HepG2 (cell line): ENCODE data around the gene RRAD. TPM values are rescaled to one million over a fixed set of nuclear protein-coding genes. Genes with fewer than 3 reads are reported as not detected.

Source experiments
- ATAC-seq: fragments of 200-7000 bp; cut with Tn5 transposase; 3 replicates; pipeline ENCODE4 v1.9.1; 2020; ENCODE audit warnings: mild to moderate bottlenecking, moderate library complexity
- BruUV-seq: library from RNA; stranded (reverse); fragments of 400-500 nt; replicated peaks from 2 replicates; lab custom pipeline; 2021; lab: Mats Ljungman, UMichigan
- CTCF ChIA-PET: fragments of 300-600 bp; formaldehyde crosslinking; extraction: SDS; loops from one replicate; lab custom pipeline; 2021; ENCODE audit warnings: low total read pairs, inconsistent platforms, low intra/inter-chr PET ratio; lab: Yijun Ruan, JAX
- POLR2A ChIA-PET: fragments of 350-600 bp; sonication (Branson Sonifier 250); formaldehyde crosslinking; loops from one replicate; lab custom pipeline; 2020; ENCODE audit warnings: antibody characterized with exemption, inconsistent platforms; lab: Yijun Ruan, JAX
- DNase-seq: peaks from one replicate; pipeline ENCODE4 v3.0.0-alpha.2; 2015; ENCODE audit warnings: low spot score
- FAIRE-seq: peaks from 3 replicates; lab custom pipeline; 2011; peaks lifted over from hg19 to GRCh38; lab: Jason Lieb, UNC
- H2AFZ ChIP-seq: one replicate; pipeline ENCODE4 v1.6.1; 2011; ENCODE audit warnings: low read length, inconsistent platforms
- H3K27ac ChIP-seq: fragments of 300-600 bp; 3 replicates; pipeline ENCODE4 v1.8.0; 2011; ENCODE audit warnings: mixed run types, mild to moderate bottlenecking, mixed read lengths, low read length, inconsistent platforms; ENCODE audit not compliant: insufficient read depth; ENCODE audit errors: extremely low read length
- H3K27me3 ChIP-seq, 2 experiments: fragments of 200-600 bp in 1 of 2; 2 replicates in 1 of 2; 3 replicates in 1 of 2; pipeline versions ENCODE4 v1.6.0 to v1.8.0; 2011; ENCODE audit warnings: low read length in 2 of 2, mild to moderate bottlenecking in 2 of 2, moderate library complexity in 2 of 2, inconsistent platforms in 1 of 2; ENCODE audit not compliant: insufficient read depth in 2 of 2, control insufficient read depth in 1 of 2
- H3K36me3 ChIP-seq, 2 experiments: fragments of 200-600 bp in 1 of 2; replicated peaks in 1 of 2; 2 replicates in 1 of 2; 3 replicates in 1 of 2; pipeline versions ENCODE4 v1.5.1 to v1.8.0; 2011; ENCODE audit warnings: low read length in 2 of 2, inconsistent platforms in 1 of 2; ENCODE audit not compliant: insufficient read depth in 2 of 2, control insufficient read depth in 1 of 2
- H3K4me1 ChIP-seq: 2 replicates; pipeline ENCODE4 v1.5.1; 2012; ENCODE audit warnings: low read length, inconsistent platforms; ENCODE audit not compliant: insufficient read depth
- H3K4me2 ChIP-seq: 2 replicates; pipeline ENCODE4 v1.6.0; 2011; ENCODE audit warnings: low read depth, low read length, inconsistent platforms
- H3K4me3 ChIP-seq, 3 experiments: fragments of 200-600 bp in 1 of 3; sonication (generic), shearing (Covaris generic) in 1 of 3; replicated peaks in 1 of 3; 2 replicates each; pipeline ENCODE4 v1.5.1; 2011 to 2016; ENCODE audit warnings: low read length in 3 of 3, inconsistent platforms in 2 of 3, low read depth in 2 of 3, mild to moderate bottlenecking in 2 of 3, control low read depth in 1 of 3, mixed read lengths in 1 of 3; ENCODE audit not compliant: insufficient read depth in 1 of 3
- H3K79me2 ChIP-seq: one replicate; pipeline ENCODE4 v1.6.1; 2011; ENCODE audit warnings: low read length, inconsistent platforms; ENCODE audit not compliant: insufficient read depth
- H3K9ac ChIP-seq: 2 replicates; pipeline ENCODE4 v1.6.0; 2011; ENCODE audit warnings: mild to moderate bottlenecking, low read depth, low read length, inconsistent platforms; ENCODE audit not compliant: insufficient read depth
- H3K9me3 ChIP-seq: 2 replicates; pipeline ENCODE4 v1.5.1; 2012; ENCODE audit warnings: mild to moderate bottlenecking, low read length
- H4K20me1 ChIP-seq: 2 replicates; pipeline ENCODE4 v1.6.0; 2011; ENCODE audit warnings: inconsistent platforms, mild to moderate bottlenecking, low read length, moderate library complexity; ENCODE audit not compliant: insufficient read depth
- ATRX ChIP-seq: sonication (generic); formaldehyde crosslinking; IDR thresholded peaks from 2 replicates; pipeline ENCODE4 v1.4.0; 2020; ENCODE audit warnings: missing genetic modification reagents, borderline replicate concordance
- GATAD2A ChIP-seq: IDR thresholded peaks from 2 replicates; pipeline ENCODE4 v1.6.1; 2016
- HMGA1 ChIP-seq: sonication (generic); formaldehyde crosslinking; conservative IDR thresholded peaks from 2 replicates; pipeline ENCODE4 v1.4.0; 2020; ENCODE audit warnings: missing genetic modification reagents
- HNF4A ChIP-seq: sonication (generic); formaldehyde crosslinking; IDR thresholded peaks from 2 replicates; pipeline ENCODE4 v1.4.0; 2020; ENCODE audit warnings: missing genetic modification reagents
- KDM4B ChIP-seq: sonication (generic); formaldehyde crosslinking; IDR thresholded peaks from 2 replicates; pipeline ENCODE4 v1.4.0; 2020; ENCODE audit warnings: missing genetic modification reagents
- KDM5A ChIP-seq: fragments of 200-600 bp; sonication (generic); IDR thresholded peaks from 2 replicates; pipeline ENCODE4 v1.7.0; 2018; ENCODE audit warnings: antibody characterized with exemption, mild to moderate bottlenecking, low read length, borderline replicate concordance
- MEF2D ChIP-seq: sonication (generic); formaldehyde crosslinking; IDR thresholded peaks from 2 replicates; pipeline ENCODE4 v1.5.1; 2020; ENCODE audit warnings: mild to moderate bottlenecking, missing genetic modification reagents
- SALL2 ChIP-seq: sonication (generic); formaldehyde crosslinking; IDR thresholded peaks from 2 replicates; pipeline ENCODE4 v1.8.1; 2023; ENCODE audit warnings: mild to moderate bottlenecking, missing genetic modification reagents, inconsistent platforms
- TBX2 ChIP-seq: sonication (generic); formaldehyde crosslinking; IDR thresholded peaks from 2 replicates; pipeline ENCODE4 v1.5.0; 2020; ENCODE audit warnings: missing genetic modification reagents, mild to moderate bottlenecking, borderline replicate concordance
- ZFP82 ChIP-seq: sonication (generic); formaldehyde crosslinking; IDR thresholded peaks from 2 replicates; pipeline ENCODE4 v1.5.1; 2020; ENCODE audit warnings: mild to moderate bottlenecking, missing genetic modification reagents, borderline replicate concordance
- ZNF143 ChIP-seq: sonication (generic); formaldehyde crosslinking; IDR thresholded peaks from 2 replicates; pipeline ENCODE4 v1.4.0; 2020; ENCODE audit warnings: missing genetic modification reagents
- ZNF17 ChIP-seq: sonication (generic); formaldehyde crosslinking; IDR thresholded peaks from 2 replicates; pipeline ENCODE4 v1.5.0; 2020; ENCODE audit warnings: mild to moderate bottlenecking, missing genetic modification reagents
- ZNF354B ChIP-seq: sonication (generic); formaldehyde crosslinking; IDR thresholded peaks from 2 replicates; pipeline ENCODE4 v1.8.0; 2022; ENCODE audit warnings: mild to moderate bottlenecking, missing genetic modification reagents
- WGBS: methylation state at CpG from one replicate; pipeline ENCODE4 v1.1.6; 2017; ENCODE audit warnings: low lambda C conversion rate; 5-methylcytosine and 5-hydroxymethylcytosine counted together
- in situ Hi-C: cut with HindIII; loops from 2 replicates; pipeline ENCODE4 v1.10.0; 2017; ENCODE audit warnings: low pct_unique_long_range_greater_than_20kb; ENCODE audit not compliant: extremely low pct_ligation_motif_present
- intact Hi-C: fragments of 100-400 bp; cut with micrococcal nuclease; formaldehyde crosslinking; loops from one replicate; pipeline ENCODE4 v1.10.0; 2022; ENCODE audit not compliant: unreplicated experiment
- polyA plus RNA-seq, 8 experiments: library from polyadenylated mRNA; depleted of rRNA in 3 of 8; stranded (reverse) in 7 of 8; unstranded in 1 of 8; fragments of >200 nt; fragmentation: Illumina TruSeq in 4 of 8; extraction: Trizol in 4 of 8; gene quantifications; 2 replicates each; pipeline versions ENCODE4 v1.2.1 to v1.2.3, GENCODE V29; 2011 to 2016; ENCODE audit warnings: low read depth in 4 of 8, missing spikeins in 1 of 8, mixed read lengths in 1 of 8; ENCODE audit not compliant: insufficient read depth in 1 of 8
- total RNA-seq, 5 experiments: library from RNA; depleted of rRNA; stranded (reverse); fragments of >200 nt; fragmentation: Illumina TruSeq; extraction: Trizol; gene quantifications; 2 replicates each; pipeline ENCODE4 v1.2.3, GENCODE V29; 2016; ENCODE audit warnings: low read depth in 1 of 5
- TF ChIP-seq, protein P1 (sequence below): sonication (generic); formaldehyde crosslinking; IDR thresholded peaks from 2 replicates; pipeline ENCODE4 v1.4.0; 2020; ENCODE audit warnings: mild to moderate bottlenecking, missing genetic modification reagents
- TF ChIP-seq, protein P2 (sequence below): sonication (generic); formaldehyde crosslinking; IDR thresholded peaks from 2 replicates; pipeline ENCODE4 v1.4.0; 2020; ENCODE audit warnings: mild to moderate bottlenecking, missing genetic modification reagents
- TF ChIP-seq, protein P3 (sequence below): sonication (generic); formaldehyde crosslinking; IDR thresholded peaks from 2 replicates; pipeline ENCODE4 v1.5.1; 2020; ENCODE audit warnings: missing genetic modification reagents, mild to moderate bottlenecking, borderline replicate concordance

RRAD gene
- total and polyA plus RNA-seq, 2 of the 13 experiments (the other 11 are each of a cell fraction or from before 2014, with no cell fraction given) = 0.80 to 1.1 TPM

DNA sequence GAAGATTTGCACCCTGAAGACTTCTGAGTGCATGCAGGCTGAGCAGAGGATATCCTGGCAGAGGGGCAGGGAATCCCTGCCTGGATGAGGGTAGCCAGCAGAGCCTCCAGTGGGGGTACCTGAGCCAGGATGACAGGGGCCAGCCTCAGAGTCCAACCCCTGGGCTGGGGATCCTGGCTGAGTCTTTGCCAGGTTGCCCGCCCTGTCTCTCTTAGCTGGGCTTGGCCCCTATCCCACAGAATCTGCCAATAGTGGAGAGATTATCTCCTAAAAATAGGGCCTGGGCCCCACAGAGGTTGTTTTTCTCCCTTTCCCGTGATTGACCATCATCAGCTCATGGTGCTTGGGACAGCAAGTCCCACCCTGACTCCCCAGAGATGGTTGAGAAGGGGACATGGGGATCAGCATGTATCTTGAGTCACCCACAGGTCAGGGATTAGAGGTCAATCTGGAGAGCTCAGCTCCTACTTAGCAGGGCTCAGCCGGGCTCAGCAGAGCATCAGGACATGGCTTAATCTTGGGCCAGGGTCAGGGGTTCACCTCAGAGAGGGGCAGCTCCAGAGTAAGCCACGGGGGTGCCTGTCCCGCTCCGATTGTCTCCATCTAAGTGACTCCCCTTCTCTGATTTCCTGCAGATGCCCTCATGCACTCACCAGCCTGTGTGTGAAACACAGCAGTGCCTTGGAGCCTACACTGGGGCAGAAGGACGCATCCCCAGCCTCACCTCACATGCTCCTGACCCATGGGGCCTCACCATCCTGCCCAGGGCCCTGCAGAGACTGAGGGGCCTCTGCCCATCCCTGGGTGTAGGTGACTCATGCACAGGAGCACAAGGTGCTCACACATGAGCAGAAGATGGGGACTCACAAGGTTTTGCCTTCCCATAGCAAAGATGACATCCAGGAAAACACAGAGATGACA, 18.2 kb downstream of the RRAD start (continued):
- TF ChIP-seq, protein P1, sequence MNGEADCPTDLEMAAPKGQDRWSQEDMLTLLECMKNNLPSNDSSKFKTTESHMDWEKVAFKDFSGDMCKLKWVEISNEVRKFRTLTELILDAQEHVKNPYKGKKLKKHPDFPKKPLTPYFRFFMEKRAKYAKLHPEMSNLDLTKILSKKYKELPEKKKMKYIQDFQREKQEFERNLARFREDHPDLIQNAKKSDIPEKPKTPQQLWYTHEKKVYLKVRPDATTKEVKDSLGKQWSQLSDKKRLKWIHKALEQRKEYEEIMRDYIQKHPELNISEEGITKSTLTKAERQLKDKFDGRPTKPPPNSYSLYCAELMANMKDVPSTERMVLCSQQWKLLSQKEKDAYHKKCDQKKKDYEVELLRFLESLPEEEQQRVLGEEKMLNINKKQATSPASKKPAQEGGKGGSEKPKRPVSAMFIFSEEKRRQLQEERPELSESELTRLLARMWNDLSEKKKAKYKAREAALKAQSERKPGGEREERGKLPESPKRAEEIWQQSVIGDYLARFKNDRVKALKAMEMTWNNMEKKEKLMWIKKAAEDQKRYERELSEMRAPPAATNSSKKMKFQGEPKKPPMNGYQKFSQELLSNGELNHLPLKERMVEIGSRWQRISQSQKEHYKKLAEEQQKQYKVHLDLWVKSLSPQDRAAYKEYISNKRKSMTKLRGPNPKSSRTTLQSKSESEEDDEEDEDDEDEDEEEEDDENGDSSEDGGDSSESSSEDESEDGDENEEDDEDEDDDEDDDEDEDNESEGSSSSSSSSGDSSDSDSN = peak; percentile 46; the same call in 1 of the 2 replicates
- TF ChIP-seq SALL2 (CRISPR knock-in tag) (no peak), MEF2D (CRISPR knock-in tag) (no peak)

DNA sequence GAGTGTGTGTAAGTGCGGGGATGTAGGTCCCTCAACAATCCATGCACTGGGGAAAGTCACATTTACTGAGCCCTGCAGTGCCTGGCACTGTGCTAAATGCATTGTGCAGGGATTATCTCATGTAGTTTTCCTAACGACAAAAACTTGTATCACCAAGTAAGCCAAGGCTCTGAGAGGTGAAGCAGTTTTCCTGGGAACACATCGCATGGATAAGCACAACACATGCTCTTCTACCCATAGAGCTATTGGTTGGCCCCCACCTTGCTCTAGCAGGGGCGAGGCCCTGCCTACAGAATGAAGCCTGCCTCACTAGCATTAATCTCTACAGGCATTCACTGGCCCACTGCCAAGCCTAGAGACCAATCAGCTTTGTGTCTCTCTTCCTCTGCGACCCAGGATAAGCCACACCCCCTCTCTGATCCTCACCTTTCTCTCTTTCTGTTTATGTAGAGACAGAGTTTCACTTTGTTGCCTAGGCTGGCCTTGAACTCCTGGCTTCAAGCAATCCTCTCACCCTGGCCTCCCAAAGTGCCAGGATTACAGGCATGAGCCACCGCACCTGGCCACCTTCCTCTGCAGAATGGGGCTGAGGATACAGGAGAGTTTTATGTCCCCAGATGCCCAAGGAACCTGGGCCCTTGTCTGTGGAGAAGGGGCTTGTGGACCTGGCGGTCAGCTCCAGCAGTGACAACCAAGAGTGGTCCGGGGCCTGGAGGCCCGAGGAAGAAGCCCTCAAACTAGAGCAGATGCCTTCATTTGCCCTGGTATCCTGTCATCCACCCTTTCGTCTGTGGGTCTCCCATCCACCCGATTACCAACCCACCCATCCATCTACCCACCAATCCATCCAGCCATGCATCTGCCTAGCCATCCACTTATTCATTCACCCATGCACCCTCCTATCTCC, 19.4 kb downstream of the RRAD start:
- peak; percentile 99 for DNase-seq
- Histone ChIP-seq H3K4me2 (peak overlapping the region; percentile 82), H3K27me3 (no peaks in the 10 kb centered on the region), H3K9me3 (no peaks in the 10 kb centered on the region), H3K9ac (peak overlapping the region; percentile 74), H3K79me2 (no peaks in the 10 kb centered on the region), H2AFZ (no peak overlapping the region), H3K4me1 (peaks cover 84% of the 10 kb centered on the region), H3K4me3 (peak overlapping the region; percentile 52 to 72 (median 56)), H3K36me3 (no peaks in the 10 kb centered on the region), H4K20me1 (no peaks in the 10 kb centered on the region), H3K27ac (peak overlapping the region; percentile 75)
- no TSS peak for BruUV-seq
- in situ Hi-C loops (no loop called here), intact Hi-C loops (no loop called here)
- CTCF ChIA-PET = no interaction called here
- WGBS = 26% methylated on average over 11 of the region's 11 CpGs
- POLR2A ChIA-PET = interaction anchor here (0.9 to 10.3 kb wide), 16 partner anchors 11 to 262 kb away, joined by 3 to 86 read pairs (median 6); partner anchors contain the start of genes B3GNT9, CDH16, CES2 and CIAO2B
- FAIRE-seq = peak; percentile 100
- ATAC-seq = peak; percentile 73
- no peak for TF ChIP-seq ZNF17
- no peak for TF ChIP-seq ZNF143
- no peak for TF ChIP-seq KDM5A
- TF ChIP-seq GATAD2A (CRISPR knock-in tag) = peak; percentile 45; the same call in 1 of the 2 replicates
- peak; percentile 83 for TF ChIP-seq HNF4A (CRISPR knock-in tag)
- no peak for TF ChIP-seq ZNF354B (CRISPR knock-in tag)
- no peak for TF ChIP-seq KDM4B (CRISPR knock-in tag)
- no peak for TF ChIP-seq ZFP82 (CRISPR knock-in tag)
- peak; percentile 77 for TF ChIP-seq TBX2
- no peak for TF ChIP-seq ATRX (CRISPR knock-in tag)
- TF ChIP-seq, protein P2, sequence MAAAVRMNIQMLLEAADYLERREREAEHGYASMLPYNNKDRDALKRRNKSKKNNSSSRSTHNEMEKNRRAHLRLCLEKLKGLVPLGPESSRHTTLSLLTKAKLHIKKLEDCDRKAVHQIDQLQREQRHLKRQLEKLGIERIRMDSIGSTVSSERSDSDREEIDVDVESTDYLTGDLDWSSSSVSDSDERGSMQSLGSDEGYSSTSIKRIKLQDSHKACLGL (CRISPR knock-in tag) = no peak
- TF ChIP-seq, protein P3, sequence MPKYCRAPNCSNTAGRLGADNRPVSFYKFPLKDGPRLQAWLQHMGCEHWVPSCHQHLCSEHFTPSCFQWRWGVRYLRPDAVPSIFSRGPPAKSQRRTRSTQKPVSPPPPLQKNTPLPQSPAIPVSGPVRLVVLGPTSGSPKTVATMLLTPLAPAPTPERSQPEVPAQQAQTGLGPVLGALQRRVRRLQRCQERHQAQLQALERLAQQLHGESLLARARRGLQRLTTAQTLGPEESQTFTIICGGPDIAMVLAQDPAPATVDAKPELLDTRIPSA (CRISPR knock-in tag) = no peak
- no peak for TF ChIP-seq HMGA1 (CRISPR knock-in tag)
